ENCODE data around the gene MAPK8IP3.
"Not testable (repeated sequence)": the region's sequence is repeated elsewhere in the genome, so short reads cannot be mapped to it uniquely, and the experiment has no call there.

The MAPK8IP3 gene

GRCh38 chr16:1709356-1709755, 3.4 kb downstream of the MAPK8IP3 start:
- DNase-seq (ENCODE audit: low spot score): no peak

DNA sequence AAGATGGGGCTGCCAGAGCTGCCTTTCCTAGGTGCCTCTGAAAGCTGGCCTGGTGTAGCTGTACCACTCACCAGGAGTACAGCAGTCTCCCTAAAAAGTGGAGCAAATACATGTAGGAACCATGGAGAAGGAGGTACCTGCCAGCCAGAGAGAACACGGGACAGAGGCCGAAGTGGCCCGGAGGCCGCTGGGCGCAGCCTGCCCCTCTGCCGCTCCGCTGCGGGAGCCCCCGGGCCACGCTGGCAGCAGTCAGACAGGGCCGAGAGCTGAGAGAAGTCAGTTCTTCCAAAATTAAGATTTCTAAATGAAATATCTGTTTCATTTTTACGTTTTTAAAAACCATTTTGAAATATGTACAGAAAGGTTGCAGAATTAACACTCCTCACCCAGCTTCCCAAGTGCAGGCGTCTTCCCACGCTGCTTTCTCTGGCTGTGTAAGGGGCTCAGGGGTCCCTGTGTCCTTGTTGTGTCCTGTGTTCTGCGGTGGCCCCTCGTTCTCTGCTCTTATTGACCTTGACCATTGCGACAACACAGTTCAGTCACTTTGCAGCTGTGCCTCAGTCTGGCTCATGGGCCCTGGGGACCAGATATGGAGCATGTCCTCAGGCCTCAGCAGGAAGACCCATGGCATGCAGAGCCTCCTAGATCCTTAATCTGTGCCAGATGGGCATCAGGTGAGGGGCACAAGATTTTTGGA, 5.0 kb downstream of the MAPK8IP3 start:
- no peak for DNase-seq (ENCODE audit: low spot score)

GRCh38 chr16:1712791-1713261, 6.8 kb downstream of the MAPK8IP3 start:
- DNase-seq (ENCODE audit: low spot score): peak; percentile 35

- no peak for DNase-seq (ENCODE audit: low spot score)
Measured at GRCh38 chr16:1713331-1713730, 7.3 kb downstream of the MAPK8IP3 start.

DNA sequence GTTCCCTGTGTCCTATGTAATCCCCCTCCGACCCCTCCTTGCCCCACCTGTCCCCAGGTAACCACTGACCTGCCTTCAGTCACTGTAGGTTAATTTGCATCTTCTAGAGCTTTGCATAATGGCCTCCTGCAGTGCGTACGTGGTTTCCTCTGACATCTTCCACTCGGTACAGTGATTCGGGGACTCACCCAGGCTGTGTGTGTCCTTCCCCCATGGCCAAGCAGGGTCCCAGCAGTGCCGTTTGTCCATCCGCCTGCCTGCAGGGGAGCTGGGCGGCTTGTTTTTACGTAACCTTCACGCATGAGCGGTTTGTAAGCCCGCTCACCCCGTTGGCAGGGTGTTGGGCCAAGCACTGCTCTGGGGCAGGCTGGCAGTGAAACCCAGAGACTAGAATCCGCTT, 7.9 kb downstream of the MAPK8IP3 start:
- DNase-seq (ENCODE audit: low spot score): no peak

DNA sequence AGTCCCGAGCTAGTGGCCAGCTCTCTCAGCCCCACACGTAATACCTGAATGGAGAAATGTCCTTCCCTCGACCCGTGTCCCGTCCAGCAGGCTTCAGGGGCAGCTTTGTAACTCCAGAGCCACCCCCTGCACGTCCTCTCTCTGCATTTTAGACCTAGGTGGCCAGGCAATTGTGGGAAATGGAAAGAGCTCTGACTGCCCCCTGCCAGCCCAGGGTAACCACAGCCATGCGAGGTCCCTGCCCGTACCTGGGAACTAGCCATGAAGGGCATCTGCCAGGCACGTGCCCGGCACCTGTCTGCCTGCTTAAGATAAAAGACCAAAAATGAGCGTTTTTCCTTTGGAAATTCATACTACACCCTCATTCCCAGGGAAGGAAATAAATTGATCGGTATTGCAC, 9.2 kb downstream of the MAPK8IP3 start:
- DNase-seq (ENCODE audit: low spot score): no peak

DNA sequence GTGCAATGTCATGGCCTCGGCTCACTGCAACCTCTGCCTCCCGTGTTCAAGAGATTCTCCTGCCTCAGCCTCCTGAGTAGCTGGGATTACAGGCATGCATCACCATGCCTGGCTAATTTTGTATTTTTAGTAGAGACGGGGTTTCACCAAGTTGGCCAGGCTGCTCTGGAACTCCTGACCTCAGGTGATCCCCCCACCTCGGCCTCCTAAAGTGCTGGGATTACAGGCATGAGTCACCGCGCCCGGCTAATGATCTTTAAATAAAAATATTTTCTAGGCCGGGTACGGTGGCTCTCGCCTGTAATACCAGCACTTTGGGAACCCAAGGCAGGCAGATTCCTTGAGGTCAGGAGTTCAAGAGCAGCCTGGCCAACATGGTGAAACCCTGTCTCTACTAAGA, 12.2 kb downstream of the MAPK8IP3 start:
- not testable (repeated sequence) for DNase-seq (ENCODE audit: low spot score)

DNA sequence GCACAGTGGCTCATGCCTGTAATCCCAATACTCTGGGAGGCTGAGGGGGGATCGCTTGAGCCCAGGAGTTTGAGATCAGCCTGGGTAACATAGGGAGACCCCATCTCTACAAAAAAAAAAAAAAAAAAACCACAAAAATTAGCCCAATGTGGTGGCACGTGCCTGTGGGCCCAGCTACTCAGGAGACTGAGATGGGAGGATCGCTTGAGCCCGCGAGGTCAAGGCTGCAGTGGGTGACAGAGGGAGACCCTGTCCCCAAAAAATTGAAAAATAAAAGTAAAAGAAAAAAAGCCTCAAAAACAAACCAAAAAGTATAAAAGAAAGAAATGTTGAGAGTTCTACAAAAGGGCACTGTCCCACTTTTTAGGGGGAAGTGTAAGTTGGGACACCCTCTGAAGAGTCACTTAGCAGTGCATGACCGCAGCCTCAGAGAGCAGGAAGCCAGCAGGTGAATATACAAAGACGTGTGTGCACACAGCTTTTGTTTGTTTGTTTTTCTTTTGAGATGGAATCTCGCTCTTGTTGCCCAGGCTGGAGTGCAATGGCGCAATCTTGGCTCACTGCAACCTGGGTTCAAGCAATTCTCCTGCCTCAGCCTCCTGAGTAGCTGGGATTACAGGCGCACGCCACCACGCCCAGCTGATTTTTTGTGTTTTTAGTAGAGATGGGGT, 13.7 kb downstream of the MAPK8IP3 start:
- not testable (repeated sequence) for DNase-seq (ENCODE audit: low spot score)

DNA sequence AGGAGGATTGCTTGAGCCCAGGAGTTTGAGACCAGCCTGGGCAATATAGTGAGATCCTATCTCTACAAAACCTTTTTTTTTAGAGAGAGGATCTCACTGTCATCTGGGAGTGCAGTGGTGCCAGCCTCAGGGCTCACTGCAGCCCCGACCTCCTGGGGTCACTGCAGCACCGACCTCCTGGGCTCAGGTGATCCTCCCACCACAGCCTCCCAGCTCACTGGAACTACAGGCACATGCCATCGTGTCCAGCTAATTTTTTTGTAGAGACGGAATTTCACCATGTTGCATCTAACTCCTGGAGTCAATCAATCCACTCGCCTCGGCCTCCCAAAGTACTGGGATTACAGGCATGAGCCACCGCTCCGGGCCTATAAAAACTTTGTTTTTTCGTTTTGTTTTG, 15.4 kb downstream of the MAPK8IP3 start:
- DNase-seq (ENCODE audit: low spot score): no peak

DNA sequence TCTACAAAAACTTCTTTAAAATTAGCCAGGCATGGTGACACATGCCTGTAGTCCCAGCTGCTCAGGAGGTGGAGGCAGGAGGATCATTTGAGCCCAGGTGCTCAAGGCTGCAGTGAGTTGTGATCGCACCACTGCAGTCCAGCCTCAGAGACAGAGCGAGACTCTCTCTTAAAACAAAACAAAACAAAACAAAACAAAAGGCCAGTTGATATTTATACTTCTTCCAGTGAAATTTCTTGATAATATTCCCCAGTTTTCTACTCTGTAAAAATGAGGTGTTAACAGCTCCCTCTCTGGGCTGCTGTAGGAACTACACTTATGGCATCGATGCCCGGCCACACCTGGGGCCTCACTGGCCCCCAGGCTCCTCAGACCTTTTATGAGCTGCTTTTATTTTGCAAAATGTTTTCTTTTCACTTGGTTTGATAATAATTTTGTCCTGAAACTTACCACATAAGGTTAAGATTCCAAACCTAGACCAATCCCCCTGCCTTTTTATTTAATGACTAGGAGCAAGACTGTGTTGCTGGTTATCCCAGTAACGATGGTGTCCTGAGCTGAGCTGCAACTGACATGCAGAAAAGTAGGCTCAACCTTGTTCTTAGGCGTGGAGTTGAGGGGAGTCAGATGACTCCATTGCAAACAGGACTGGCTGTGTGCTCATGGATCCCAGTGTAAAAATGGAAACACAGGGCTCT, 17.6 kb downstream of the MAPK8IP3 start:
- peak; percentile 64 for DNase-seq (ENCODE audit: low spot score)

- DNase-seq (ENCODE audit: low spot score): no peak
Measured at GRCh38 chr16:1724491-1724890, 18.5 kb downstream of the MAPK8IP3 start.

DNA sequence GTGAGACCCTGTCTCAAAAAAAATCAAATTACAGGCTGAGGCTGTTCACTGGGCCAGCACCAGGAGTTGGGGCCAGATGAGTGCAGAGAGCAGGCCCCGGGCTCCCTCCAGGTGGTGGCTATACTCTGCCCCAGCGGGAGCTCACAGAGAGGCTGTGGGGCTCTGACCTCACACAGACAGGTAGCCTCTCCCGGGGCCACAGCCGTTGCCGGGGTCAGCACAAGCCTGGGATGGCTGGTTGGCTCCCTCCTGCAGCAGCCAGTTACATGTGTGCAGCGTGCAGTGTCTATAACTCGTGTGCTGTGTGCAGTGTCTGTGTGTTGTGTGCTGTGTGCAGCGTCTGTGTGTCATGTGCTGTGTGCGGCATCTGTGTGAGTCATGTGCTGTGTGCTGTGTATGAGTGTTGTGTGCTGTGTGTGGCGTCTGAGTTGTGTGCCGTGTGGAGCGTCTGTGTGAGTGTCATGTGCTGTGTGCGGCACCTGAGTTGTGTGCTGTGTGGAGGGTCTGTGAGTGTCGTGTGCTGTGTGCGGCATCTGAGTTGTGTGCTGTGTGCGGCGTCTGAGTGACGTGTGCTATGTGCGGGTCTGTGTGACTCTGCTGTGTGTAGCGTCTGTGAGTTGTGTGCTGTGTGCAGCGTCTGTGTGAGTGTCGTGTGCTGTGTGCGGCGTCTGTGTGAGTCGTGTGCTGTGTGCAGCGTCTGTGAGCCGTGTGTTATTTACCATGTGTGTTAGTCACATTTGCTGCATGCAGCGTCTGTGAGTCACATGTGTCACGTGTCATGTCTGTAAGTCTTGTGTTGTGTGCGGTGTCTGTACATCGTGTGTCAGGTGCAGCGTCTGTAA, 20.9 kb downstream of the MAPK8IP3 start:
- no peak for DNase-seq (ENCODE audit: low spot score)

DNA sequence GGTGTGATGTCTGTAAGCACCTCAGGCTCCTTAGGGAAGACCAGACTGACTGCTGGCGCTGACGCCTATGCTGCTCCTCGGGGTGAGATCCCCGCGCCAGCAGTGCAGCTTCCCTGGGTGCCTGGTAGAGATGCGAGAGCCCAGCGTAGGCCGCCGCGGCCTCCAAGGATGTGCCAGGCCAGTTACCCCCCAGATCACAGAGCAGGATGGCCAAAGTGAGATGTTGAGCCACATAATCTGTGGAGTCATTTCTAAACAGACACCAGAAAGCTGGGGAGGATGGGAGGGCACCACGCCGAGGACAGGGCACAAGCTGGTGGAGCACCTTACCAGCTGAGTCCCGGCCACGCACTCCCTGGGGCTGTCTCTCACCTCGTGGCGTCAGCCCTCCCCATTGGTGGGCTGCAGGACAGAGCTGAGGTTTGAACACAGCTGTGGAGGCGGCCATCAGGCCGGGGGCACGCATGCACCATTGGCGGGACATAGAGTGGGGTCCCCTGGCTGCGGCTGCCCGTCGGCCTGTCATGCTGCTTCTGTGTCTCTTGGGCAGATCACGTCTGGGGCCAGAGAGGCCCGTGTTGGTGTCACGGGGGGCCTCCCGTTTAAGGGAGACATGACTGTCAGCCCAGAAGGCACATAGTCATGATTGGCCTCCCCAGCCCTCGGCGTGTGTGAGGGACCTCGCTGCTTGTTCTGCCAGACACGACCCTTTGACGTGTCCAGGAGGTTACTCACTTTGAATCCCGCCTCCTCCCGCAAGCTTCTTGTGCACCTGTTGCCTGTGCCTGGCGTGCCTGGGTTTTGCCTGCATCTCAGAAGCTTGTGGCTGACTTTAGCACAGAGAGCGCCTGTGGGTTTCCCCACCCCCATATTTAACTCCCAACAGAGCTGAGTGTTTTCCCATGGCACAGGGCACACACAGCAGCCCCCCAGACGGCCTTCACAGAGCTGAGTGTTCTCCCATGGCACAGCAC, 21.9 kb downstream of the MAPK8IP3 start:
- DNase-seq (ENCODE audit: low spot score): no peak

- no peak for DNase-seq (ENCODE audit: low spot score)
Measured at GRCh38 chr16:1729026-1729425, 23.0 kb downstream of the MAPK8IP3 start.

DNA sequence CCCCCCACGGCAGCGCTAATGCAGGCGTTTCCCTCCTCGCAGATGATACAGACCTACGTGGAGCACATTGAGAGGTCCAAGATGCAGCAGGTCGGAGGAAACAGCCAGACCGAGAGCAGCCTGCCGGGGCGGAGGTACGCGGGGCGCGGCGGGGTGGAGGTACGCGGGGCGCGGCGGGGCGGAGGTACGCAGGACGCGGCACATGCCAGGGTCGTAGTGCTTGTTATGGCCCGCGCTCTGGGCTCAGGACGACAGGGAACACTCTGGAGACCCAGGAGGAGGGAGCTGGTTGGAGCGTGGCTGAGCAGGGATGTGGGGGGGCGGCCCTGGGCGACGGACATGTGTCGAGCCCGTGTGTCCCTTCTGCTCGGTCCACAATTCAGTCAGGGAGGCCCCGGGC, 23.4 kb downstream of the MAPK8IP3 start:
- no peak for DNase-seq (ENCODE audit: low spot score)

DNA sequence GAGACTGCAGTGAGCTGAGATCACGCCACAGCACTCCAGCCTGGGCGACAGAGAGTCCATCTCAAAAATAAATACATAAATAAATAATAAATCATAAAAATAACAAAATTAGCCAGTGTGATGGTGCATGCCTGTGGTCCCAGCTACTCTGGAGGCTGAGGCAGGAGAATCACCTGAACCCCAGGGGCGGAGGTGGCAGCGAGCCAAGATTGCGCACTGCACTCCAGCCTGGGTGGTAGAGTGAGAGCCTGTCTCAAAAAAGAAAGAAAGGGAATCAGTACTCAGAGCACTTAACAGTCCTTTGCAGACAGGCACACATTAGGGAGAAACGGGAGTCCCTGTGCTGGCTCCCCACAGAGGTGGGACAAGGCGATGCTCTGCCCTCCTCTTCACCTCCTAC, 25.1 kb downstream of the MAPK8IP3 start:
- no peak for DNase-seq (ENCODE audit: low spot score)

DNA sequence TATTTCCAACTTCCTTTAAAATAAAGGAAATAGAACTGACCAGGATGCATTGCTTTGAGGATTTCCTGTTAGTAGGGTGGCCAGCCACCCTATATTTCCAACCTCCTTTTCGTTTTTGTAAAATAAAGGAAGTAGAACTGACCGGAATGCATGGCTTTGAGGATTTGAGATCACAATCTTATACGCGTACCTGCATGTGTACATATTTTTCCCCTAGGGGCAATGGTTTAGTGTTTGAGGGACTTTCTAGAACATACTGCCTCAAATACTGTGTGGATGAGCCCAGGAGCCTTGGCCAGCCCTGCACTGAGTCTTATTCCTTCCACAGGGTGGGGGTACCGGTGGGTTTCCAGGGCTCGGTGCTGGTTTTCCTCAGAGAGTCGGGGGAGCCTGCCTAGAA, 25.6 kb downstream of the MAPK8IP3 start:
- no peak for DNase-seq (ENCODE audit: low spot score)

GRCh38 chr16:1732071-1732470, 26.1 kb downstream of the MAPK8IP3 start:
- DNase-seq (ENCODE audit: low spot score): no peak

DNA sequence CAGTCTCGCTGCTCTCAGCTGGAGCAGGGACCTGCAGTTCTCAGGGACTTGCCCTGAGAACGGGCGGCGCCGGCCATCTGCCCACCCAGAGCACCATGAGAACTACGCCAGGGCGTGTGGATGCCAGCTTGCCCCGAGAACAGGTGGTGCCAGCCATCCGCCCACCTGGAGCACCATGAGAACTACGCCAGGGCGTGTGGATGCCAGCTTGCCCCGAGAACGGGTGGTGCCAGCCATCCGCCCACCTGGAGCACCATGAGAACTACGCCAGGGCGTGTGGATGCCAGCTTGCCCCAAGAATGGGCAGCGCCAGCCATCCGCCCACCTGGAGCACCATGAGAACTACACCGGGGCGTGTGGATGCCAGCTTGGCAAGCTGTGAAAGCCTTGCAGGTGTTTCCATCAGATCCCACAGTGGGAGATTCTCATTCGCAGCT, 26.6 kb downstream of the MAPK8IP3 start:
- DNase-seq (ENCODE audit: low spot score): not testable (repeated sequence)

- DNase-seq (ENCODE audit: low spot score): no peak
Measured at GRCh38 chr16:1734123-1734522, 28.1 kb downstream of the MAPK8IP3 start.

DNA sequence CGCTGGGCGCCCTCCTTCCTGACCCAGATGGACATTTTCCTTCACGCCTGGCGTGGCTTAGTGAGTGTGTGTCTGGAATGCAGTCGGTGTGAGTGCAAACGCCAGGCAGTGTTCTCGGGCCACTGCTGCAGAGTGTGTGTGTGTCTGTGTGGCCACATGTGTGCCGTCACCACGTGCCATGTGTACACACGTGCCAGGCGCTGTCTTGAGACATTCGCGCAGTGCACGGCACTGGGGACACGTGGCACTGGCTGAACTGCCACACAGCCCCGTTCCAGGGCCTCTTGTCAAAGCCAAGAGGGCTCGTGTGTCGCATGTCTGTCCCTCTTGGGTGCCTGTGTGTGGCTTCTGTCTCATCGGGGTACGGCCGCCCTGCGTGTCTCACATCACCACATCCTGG, 28.8 kb downstream of the MAPK8IP3 start:
- DNase-seq (ENCODE audit: low spot score): no peak
